PC-9 (cell line): ENCODE data around the gene GNG5. TPM values are rescaled to one million over a fixed set of nuclear protein-coding genes. Genes with fewer than 3 reads are reported as not detected.
"Not testable (repeated sequence)": the region's sequence is repeated elsewhere in the genome, so short reads cannot be mapped to it uniquely, and the experiment has no call there.

Experiments
- BruUV-seq: library from RNA; stranded (reverse); fragments of 400-500 nt; replicated peaks from 2 replicates; lab custom pipeline; 2021; lab: Mats Ljungman, UMichigan
- CTCF ChIA-PET: fragments of 300-600 bp; sonication (Branson Sonifier 250); formaldehyde crosslinking; loops from one replicate; lab custom pipeline; 2022; ENCODE audit warnings: antibody characterized with exemption; lab: Charles Lee
- POLR2A ChIA-PET: fragments of 300-600 bp; sonication (Branson Sonifier 250); formaldehyde crosslinking; loops from one replicate; lab custom pipeline; 2022; ENCODE audit warnings: antibody characterized with exemption; ENCODE audit not compliant: unreplicated experiment; lab: Charles Lee
- DNase-seq, 2 experiments: peaks; one replicate each; pipeline versions ENCODE4 v3.0.0 to v3.0.0-alpha.2; 2015 to 2022; ENCODE audit warnings: mixed read lengths in 1 of 2
- H2AFZ ChIP-seq: fragments of 200-600 bp; sonication (generic); 2 replicates; pipeline ENCODE4 v1.8.1; 2017; ENCODE audit warnings: antibody characterized with exemption
- H3F3A ChIP-seq: fragments of 200-600 bp; sonication (generic); 2 replicates; pipeline ENCODE4 v1.8.1; 2017; ENCODE audit warnings: antibody characterized with exemption, mild to moderate bottlenecking, low read depth; ENCODE audit not compliant: insufficient read depth
- H3K27ac ChIP-seq: fragments of 200-600 bp; sonication (generic); 2 replicates; pipeline ENCODE4 v1.6.1; 2016; ENCODE audit warnings: mixed run types
- H3K27me3 ChIP-seq: fragments of 200-600 bp; sonication (generic); 2 replicates; pipeline ENCODE4 v1.6.1; 2016; ENCODE audit warnings: low read depth, mixed run types; ENCODE audit not compliant: insufficient read depth
- H3K36me3 ChIP-seq: fragments of 200-600 bp; sonication (generic); 2 replicates; pipeline ENCODE4 v1.6.1; 2016; ENCODE audit warnings: low read depth, mixed run types
- H3K4me1 ChIP-seq: fragments of 200-600 bp; sonication (generic); replicated peaks from 2 replicates; pipeline ENCODE4 v1.6.1; 2016; ENCODE audit warnings: mixed run types; ENCODE audit not compliant: insufficient read depth
- H3K4me2 ChIP-seq: fragments of 200-600 bp; sonication (generic); 2 replicates; pipeline ENCODE4 v1.6.1; 2017; ENCODE audit warnings: mixed run types
- H3K4me3 ChIP-seq: fragments of 200-600 bp; sonication (generic); 2 replicates; pipeline ENCODE4 v1.6.1; 2016; ENCODE audit warnings: mixed run types
- H3K79me2 ChIP-seq: fragments of 200-600 bp; sonication (generic); 2 replicates; pipeline ENCODE4 v1.6.1; 2017; ENCODE audit warnings: low read depth, mixed run types
- H3K9me2 ChIP-seq: fragments of 200-600 bp; sonication (generic); 2 replicates; pipeline ENCODE4 v1.8.1; 2017; ENCODE audit warnings: mild to moderate bottlenecking; ENCODE audit not compliant: insufficient read depth
- H3K9me3 ChIP-seq: fragments of 200-600 bp; sonication (generic); 2 replicates; pipeline ENCODE4 v1.8.1; 2016; ENCODE audit warnings: low read depth; ENCODE audit not compliant: insufficient read depth
- H4K20me1 ChIP-seq: fragments of 200-600 bp; sonication (generic); 2 replicates; pipeline ENCODE4 v1.8.1; 2017; ENCODE audit not compliant: insufficient read depth
- EZH2 ChIP-seq: fragments of 200-600 bp; sonication (generic); IDR thresholded peaks from 2 replicates; pipeline ENCODE4 v1.8.0; 2017; ENCODE audit warnings: antibody characterized with exemption, low read depth
- intact Hi-C: fragments of 100-400 bp; cut with micrococcal nuclease; formaldehyde crosslinking; loops from one replicate; pipeline ENCODE4 v1.10.0; 2022; ENCODE audit not compliant: unreplicated experiment
- total RNA-seq: library from RNA; stranded (reverse); gene quantifications from 2 replicates; pipeline ENCODE4 v1.2.3, GENCODE V29; 2021
- TF ChIP-seq, protein P1 (sequence below): fragments of 200-600 bp; sonication (generic); conservative IDR thresholded peaks from 2 replicates; pipeline ENCODE4 v1.6.1; 2017; ENCODE audit warnings: mixed run types, antibody characterized with exemption, mild to moderate bottlenecking, moderate library complexity

GNG5 gene
- total RNA-seq, 1 experiment from 2014 or later = 98.8 TPM

DNA sequence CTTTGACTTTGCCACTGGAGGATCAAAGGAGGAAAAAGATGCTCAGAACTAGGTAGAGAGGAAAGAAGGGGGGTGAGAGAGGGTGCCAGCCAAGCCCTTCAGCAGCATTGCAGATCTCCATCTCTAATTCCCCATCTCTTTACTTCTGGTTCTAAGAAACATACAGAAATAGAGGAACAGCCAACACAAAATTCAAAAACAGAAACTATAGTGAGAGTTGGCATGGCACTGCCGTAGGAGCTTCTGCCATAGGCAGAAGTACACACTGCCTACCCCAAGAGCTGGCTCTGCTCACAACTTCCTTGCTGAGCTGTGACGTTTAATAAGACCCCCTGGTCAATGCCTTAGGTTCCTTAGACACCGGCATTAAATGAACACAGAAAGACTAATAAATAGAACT, 53.9 kb downstream of the GNG5 start:
- Histone ChIP-seq H3K36me3 (no peaks in the 10 kb centered on the region), H3K79me2 (no peaks in the 10 kb centered on the region), H3K4me1 (no peaks in the 10 kb centered on the region), H3F3A (no peaks in the 10 kb centered on the region), H4K20me1 (no peaks in the 10 kb centered on the region), H3K27me3 (no peaks in the 10 kb centered on the region), H3K27ac (no peak overlapping the region), H3K4me3 (no peak overlapping the region), H3K9me3 (no peaks in the 10 kb centered on the region; the same call in 1 of the 2 replicates), H2AFZ (no peak overlapping the region), H3K4me2 (no peak overlapping the region), H3K9me2 (no peaks in the 10 kb centered on the region)
- intact Hi-C loops = no loop called here
- no peak for DNase-seq
- BruUV-seq = no TSS peak
- POLR2A ChIA-PET = no interaction called here
- CTCF ChIA-PET = no interaction called here
- TF ChIP-seq EZH2 = no peak
- TF ChIP-seq, protein P1, sequence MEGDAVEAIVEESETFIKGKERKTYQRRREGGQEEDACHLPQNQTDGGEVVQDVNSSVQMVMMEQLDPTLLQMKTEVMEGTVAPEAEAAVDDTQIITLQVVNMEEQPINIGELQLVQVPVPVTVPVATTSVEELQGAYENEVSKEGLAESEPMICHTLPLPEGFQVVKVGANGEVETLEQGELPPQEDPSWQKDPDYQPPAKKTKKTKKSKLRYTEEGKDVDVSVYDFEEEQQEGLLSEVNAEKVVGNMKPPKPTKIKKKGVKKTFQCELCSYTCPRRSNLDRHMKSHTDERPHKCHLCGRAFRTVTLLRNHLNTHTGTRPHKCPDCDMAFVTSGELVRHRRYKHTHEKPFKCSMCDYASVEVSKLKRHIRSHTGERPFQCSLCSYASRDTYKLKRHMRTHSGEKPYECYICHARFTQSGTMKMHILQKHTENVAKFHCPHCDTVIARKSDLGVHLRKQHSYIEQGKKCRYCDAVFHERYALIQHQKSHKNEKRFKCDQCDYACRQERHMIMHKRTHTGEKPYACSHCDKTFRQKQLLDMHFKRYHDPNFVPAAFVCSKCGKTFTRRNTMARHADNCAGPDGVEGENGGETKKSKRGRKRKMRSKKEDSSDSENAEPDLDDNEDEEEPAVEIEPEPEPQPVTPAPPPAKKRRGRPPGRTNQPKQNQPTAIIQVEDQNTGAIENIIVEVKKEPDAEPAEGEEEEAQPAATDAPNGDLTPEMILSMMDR = no peak

DNA sequence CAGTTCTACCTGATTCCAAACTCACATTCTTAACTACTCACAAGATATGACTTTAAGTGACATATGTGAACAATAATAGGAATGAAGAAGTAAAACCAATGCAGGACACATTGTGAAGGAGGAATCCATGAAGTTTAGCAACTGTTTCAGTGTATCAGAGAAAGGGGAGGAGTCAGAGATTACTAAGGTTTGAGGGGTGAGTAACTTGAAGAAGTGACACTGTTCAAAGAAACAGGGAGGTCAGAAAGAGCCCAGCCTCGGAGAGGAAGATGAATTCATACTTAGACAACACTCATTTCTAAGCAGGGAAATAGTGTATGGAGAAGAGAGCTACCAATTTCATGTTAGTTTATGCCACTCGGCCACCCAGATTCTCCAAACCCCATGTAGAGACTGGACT, 55.5 kb downstream of the GNG5 start:
- ChIA-PET CTCF (no interaction called here), POLR2A (no interaction called here)
- Histone ChIP-seq H3K9me2 (no peaks in the 10 kb centered on the region), H3K9me3 (no peaks in the 10 kb centered on the region; the same call in 1 of the 2 replicates), H2AFZ (no peak overlapping the region), H3K4me1 (no peaks in the 10 kb centered on the region), H3K27me3 (no peaks in the 10 kb centered on the region), H3K36me3 (no peaks in the 10 kb centered on the region), H3K4me2 (no peak overlapping the region), H3K27ac (no peak overlapping the region), H4K20me1 (no peaks in the 10 kb centered on the region), H3K4me3 (no peak overlapping the region), H3K79me2 (no peaks in the 10 kb centered on the region), H3F3A (no peaks in the 10 kb centered on the region)
- TF ChIP-seq, protein P1 = no peak
- TF ChIP-seq EZH2 = no peak
- BruUV-seq = no TSS peak
- intact Hi-C loops = no loop called here
- DNase-seq = no peak

DNA sequence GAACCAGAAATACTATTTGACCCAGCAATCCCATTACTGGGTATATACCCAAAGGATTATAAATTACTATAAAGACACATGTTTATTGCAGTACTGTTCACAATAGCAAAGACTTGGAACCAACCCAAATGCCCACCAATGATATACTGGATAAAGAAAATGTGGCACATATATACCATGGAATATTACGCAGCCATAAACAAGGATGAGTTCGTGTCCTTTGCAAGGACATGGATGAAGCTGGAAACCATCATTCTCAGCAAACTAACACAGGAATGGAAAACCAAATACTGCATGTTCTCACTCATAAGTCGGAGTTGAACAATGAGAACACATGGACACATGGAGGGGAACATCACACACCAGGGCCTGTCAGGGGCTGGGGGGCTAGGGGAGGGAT, 57.7 kb downstream of the GNG5 start:
- intact Hi-C loops, H3K4me1 ChIP-seq, BruUV-seq, DNase-seq, H3K4me2 ChIP-seq, H3K9me2 ChIP-seq, H4K20me1 ChIP-seq, POLR2A ChIA-PET, H3K36me3 ChIP-seq, H3K27ac ChIP-seq, H3F3A ChIP-seq, H3K9me3 ChIP-seq, H2AFZ ChIP-seq, H3K79me2 ChIP-seq, H3K4me3 ChIP-seq, H3K27me3 ChIP-seq, CTCF ChIA-PET: not testable (repeated sequence)

Other genes starting within 250 kb of the GNG5 start
- 0.90 and 2.5 TPM in 2 replicates for gene SAMD13, start 204.9 kb downstream of the GNG5 start, total RNA-seq
- not detected in 2 replicates for gene DNASE2B, start 108.1 kb downstream of the GNG5 start, total RNA-seq
- gene RPF1, start 27.3 kb downstream of the GNG5 start, total RNA-seq = 18.9 and 23.4 TPM in 2 replicates
- 1.9 and 2.8 TPM in 2 replicates for gene SPATA1, start 195 bp downstream of the GNG5 start, total RNA-seq
- 17.5 and 20.2 TPM in 2 replicates for gene CTBS, start 67.9 kb upstream of the GNG5 start, total RNA-seq
- 16.4 and 20.7 TPM in 2 replicates for gene SSX2IP, start 183.9 kb upstream of the GNG5 start, total RNA-seq